SU-DHL-6 (cell line): Measurements from ENCODE around the gene PPIC.

Source experiments
- CTCF ChIP-seq: fragments of 200-600 bp; sonication (generic); IDR thresholded peaks from one replicate; pipeline ENCODE4 v1.5.1; 2017; ENCODE audit warnings: antibody characterized with exemption, mild to moderate bottlenecking, low read length, moderate library complexity; ENCODE audit not compliant: insufficient read depth, poor library complexity, severe bottlenecking
- EZH2phosphoT487 ChIP-seq: fragments of 200-600 bp; sonication (generic), shearing (Covaris generic); conservative IDR thresholded peaks from 2 replicates; pipeline ENCODE4 v1.6.1; 2018; ENCODE audit warnings: mild to moderate bottlenecking, antibody characterized with exemption, low read length, moderate library complexity, mixed read lengths

GRCh38 chr5:123044926-123045617 is 8.5 kb upstream of the PPIC start:
- no peak for TF ChIP-seq CTCF
- no peak for TF ChIP-seq EZH2phosphoT487
